Measurements from ENCODE around the gene KCNK10.

KCNK10 gene

GRCh38 chr14:88342980-88343379 is 19.9 kb upstream of the KCNK10 start:
- H3K4me3 ChIP-seq, result no peak overlapping the region
- intact Hi-C loops (cut with DNase I; ENCODE audit: low total_unique reads), result no loop called here
- TF ChIP-seq CTCF (IDR thresholded peaks at IDR 0.05), result no peak

DNA sequence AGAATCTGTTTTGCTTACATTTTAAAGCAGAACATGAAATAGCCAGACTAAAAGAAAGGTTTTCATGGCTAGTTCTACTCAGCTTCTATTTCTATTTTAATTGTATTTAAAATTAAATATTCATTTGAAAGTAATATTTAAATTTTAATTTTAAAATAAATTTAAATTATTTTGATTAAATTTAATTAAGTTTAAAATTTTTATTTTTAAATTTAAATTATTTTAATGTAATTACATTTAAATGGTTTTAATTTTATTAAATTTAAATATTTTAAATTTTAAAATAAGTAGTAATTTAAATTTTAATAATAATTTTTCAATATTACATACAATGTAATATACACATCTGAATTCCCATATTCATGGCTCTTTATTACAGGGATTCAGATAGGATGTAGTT is 17.3 kb upstream of the KCNK10 start:
- no peak overlapping the region for H3K27ac ChIP-seq
- intact Hi-C loops (cut with DNase I; ENCODE audit: low total_unique reads), result no loop called here
- H3K9me3 ChIP-seq, result no peaks in the 10 kb centered on the region
- H3K4me1 ChIP-seq, result no peaks in the 10 kb centered on the region
- TF ChIP-seq CTCF (IDR thresholded peaks at IDR 0.05), result no peak
- DNase-seq, result no peak
- H3K4me3 ChIP-seq, result no peak overlapping the region
- H3K36me3 ChIP-seq, result no peaks in the 10 kb centered on the region
- no peaks in the 10 kb centered on the region for H3K27me3 ChIP-seq

More at GRCh38 chr14:88342980-88343379, 19.9 kb upstream of the KCNK10 start:
- Histone ChIP-seq H3K27ac (no peak overlapping the region), H3K9me3 (no peaks in the 10 kb centered on the region), H3K4me1 (no peaks in the 10 kb centered on the region), H3K36me3 (no peaks in the 10 kb centered on the region), H3K27me3 (no peaks in the 10 kb centered on the region)
- DNase-seq, result no peak

- intact Hi-C loops (cut with DNase I; ENCODE audit: low total_unique reads), result no loop called here
- Histone ChIP-seq H3K27ac (no peak overlapping the region), H3K36me3 (no peaks in the 10 kb centered on the region), H3K9me3 (peaks cover 0 to 4% (median 0%) of the 10 kb centered on the region in 3 donors), H3K27me3 (peaks cover 0 to 2% of the 10 kb centered on the region in 2 donors), H3K4me1 (no peaks in the 10 kb centered on the region), H3K4me3 (no peak overlapping the region)
- DNase-seq, result no peak
- no peak for TF ChIP-seq CTCF (IDR thresholded peaks at IDR 0.05)
These were observed 10.0 kb upstream of the KCNK10 start for GRCh38 chr14:88333036-88333435.

GRCh38 chr14:88327497-88327896 is 4.4 kb upstream of the KCNK10 start:
- Histone ChIP-seq H3K4me3 (no peak overlapping the region), H3K27ac (no peak overlapping the region), H3K4me1 (peaks cover 0 to 24% (median 6%) of the 10 kb centered on the region in 4 donors), H3K9me3 (peaks cover 0 to 6% (median 0%) of the 10 kb centered on the region in 3 donors), H3K27me3 (peaks cover 0 to 52% of the 10 kb centered on the region in 2 donors), H3K36me3 (no peaks in the 10 kb centered on the region)
- intact Hi-C loops (cut with DNase I; ENCODE audit: low total_unique reads), result no loop called here
- no peak for TF ChIP-seq CTCF (IDR thresholded peaks at IDR 0.05)
- DNase-seq, result no peak

- Histone ChIP-seq H3K27ac (no peak overlapping the region), H3K27me3 (peaks cover 0 to 60% of the 10 kb centered on the region in 2 donors), H3K9me3 (peaks cover 0 to 6% (median 0%) of the 10 kb centered on the region in 3 donors), H3K4me1 (peaks cover 0 to 26% (median 6%) of the 10 kb centered on the region in 4 donors), H3K36me3 (no peaks in the 10 kb centered on the region), H3K4me3 (no peak overlapping the region)
- intact Hi-C loops (cut with DNase I; ENCODE audit: low total_unique reads), result no loop called here
- no peak for DNase-seq
- TF ChIP-seq CTCF (IDR thresholded peaks at IDR 0.05), result no peak
These were observed 3.5 kb upstream of the KCNK10 start for GRCh38 chr14:88326352-88327103.

All from tibial artery (tissue), 4 donors.